ENCODE measurements around the gene EPN2. TPM values are rescaled to one million over a fixed set of nuclear protein-coding genes. Genes with fewer than 3 reads are reported as not detected.
A peak's percentile ranks its signal among the peaks of the same experiment; 100 is the strongest.
"Not testable (repeated sequence)": the region's sequence is repeated elsewhere in the genome, so short reads cannot be mapped to it uniquely, and the experiment has no call there.

EPN2 gene
- total RNA-seq, 1 donor from 2014 or later, result 9.3 TPM

- intact Hi-C loops (cut with micrococcal nuclease); H3K4me1 Mint-ChIP-seq (ENCODE audit: low read depth); H3K4me3 Mint-ChIP-seq; H3K36me3 Mint-ChIP-seq (ENCODE audit: low read depth); DNase-seq (ENCODE audit: low spot score); H3K27me3 Mint-ChIP-seq (ENCODE audit: insufficient read depth); H3K27ac Mint-ChIP-seq; H3K9me3 Mint-ChIP-seq: not testable (repeated sequence)
Observed at GRCh38 chr17:19220195-19220594, 17.0 kb upstream of the EPN2 start.

GRCh38 chr17:19226610-19227588, 10.3 kb upstream of the EPN2 start:
- intact Hi-C loops (cut with micrococcal nuclease); H3K27me3 Mint-ChIP-seq (ENCODE audit: insufficient read depth); DNase-seq (ENCODE audit: low spot score); H3K9me3 Mint-ChIP-seq; H3K36me3 Mint-ChIP-seq (ENCODE audit: low read depth); H3K4me3 Mint-ChIP-seq; H3K27ac Mint-ChIP-seq; H3K4me1 Mint-ChIP-seq (ENCODE audit: low read depth): not testable (repeated sequence)

DNA sequence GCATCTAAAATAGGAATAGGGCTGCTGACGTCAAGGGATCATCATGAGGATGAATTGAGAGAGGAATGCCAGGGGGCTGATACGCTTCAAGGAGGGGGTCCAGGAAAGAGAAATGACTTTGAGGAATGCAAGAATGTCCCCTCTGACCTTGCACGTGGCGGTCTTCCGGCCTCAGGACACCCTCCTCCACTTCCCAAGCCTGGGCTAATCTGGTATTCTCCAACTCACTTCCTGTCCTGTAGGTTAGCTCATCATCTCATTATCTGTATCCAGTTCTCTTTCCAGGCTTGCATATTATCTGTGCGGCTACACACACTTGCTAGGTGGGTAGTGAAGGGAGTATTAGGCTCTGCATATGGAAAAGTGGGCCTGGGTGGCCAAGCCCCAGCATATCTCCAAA, 2.5 kb upstream of the EPN2 start:
- H3K4me3 Mint-ChIP-seq; H3K4me1 Mint-ChIP-seq (ENCODE audit: low read depth); H3K9me3 Mint-ChIP-seq; H3K36me3 Mint-ChIP-seq (ENCODE audit: low read depth); intact Hi-C loops (cut with micrococcal nuclease); DNase-seq (ENCODE audit: low spot score); H3K27ac Mint-ChIP-seq: not testable (repeated sequence)
- peaks cover 11% of the 10 kb centered on the region for H3K27me3 Mint-ChIP-seq (ENCODE audit: insufficient read depth)

DNA sequence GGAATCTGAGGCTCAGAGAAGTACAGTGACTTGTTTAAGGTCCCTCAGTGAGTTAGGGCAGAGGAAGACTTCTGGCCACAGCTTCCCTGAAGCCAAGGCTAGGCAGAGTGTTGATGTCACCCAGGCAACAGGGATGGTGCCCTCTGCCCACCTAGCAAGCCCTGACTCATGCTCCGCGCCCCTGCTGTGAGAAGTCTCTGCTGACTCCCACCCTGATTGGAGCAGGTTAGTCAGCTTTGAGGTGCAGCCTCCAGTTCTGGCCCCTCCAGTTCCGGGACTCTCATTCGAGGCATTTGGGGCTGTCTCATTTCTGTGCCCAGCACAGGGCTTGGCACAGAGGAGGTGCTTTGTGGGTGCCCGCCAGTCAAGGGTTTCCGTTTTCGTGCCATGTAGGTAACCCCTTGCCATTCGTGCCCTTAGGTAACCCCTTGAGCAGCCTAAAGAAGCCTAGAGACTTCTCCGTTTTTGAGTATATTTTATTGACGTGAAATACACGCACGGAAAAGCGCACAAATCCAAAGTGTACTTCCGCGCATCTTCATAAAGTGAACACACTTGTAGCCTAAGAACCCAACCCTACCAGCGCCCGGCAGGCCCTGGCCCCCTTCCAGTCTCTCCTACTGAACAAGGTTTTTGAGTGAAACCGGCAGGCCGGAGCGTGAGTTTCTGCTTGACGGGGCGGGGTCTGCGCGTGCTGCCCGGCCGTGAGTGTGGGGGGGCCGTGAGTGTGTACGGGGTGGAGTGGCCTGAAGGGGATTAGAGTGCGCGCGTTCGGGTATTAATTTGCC, 621 bp upstream of the EPN2 start:
- H3K36me3 Mint-ChIP-seq (ENCODE audit: low read depth); intact Hi-C loops (cut with micrococcal nuclease); H3K9me3 Mint-ChIP-seq; H3K4me1 Mint-ChIP-seq (ENCODE audit: low read depth); H3K27ac Mint-ChIP-seq; DNase-seq (ENCODE audit: low spot score); H3K4me3 Mint-ChIP-seq: not testable (repeated sequence)
- peaks cover 18% of the 10 kb centered on the region for H3K27me3 Mint-ChIP-seq (ENCODE audit: insufficient read depth)

GRCh38 chr17:19237389-19238166, 412 bp downstream of the EPN2 start:
- Mint-ChIP-seq H3K27ac (peak overlapping the region; percentile 34), H3K36me3 (ENCODE audit: low read depth) (no peaks in the 10 kb centered on the region), H3K27me3 (ENCODE audit: insufficient read depth) (peaks cover 18% of the 10 kb centered on the region), H3K9me3 (no peaks in the 10 kb centered on the region), H3K4me1 (ENCODE audit: low read depth) (no peaks in the 10 kb centered on the region), H3K4me3 (peak overlapping the region; percentile 84)
- peak; percentile 30 for DNase-seq (ENCODE audit: low spot score)
- intact Hi-C loops (cut with micrococcal nuclease), result no loop called here

GRCh38 chr17:19238167-19238505, 970 bp downstream of the EPN2 start:
- Mint-ChIP-seq H3K9me3 (no peaks in the 10 kb centered on the region), H3K27ac (no peak overlapping the region), H3K4me3 (peak overlapping the region; percentile 84), H3K27me3 (ENCODE audit: insufficient read depth) (peaks cover 18% of the 10 kb centered on the region), H3K4me1 (ENCODE audit: low read depth) (no peaks in the 10 kb centered on the region), H3K36me3 (ENCODE audit: low read depth) (no peaks in the 10 kb centered on the region)
- intact Hi-C loops (cut with micrococcal nuclease), result no loop called here
- no peak for DNase-seq (ENCODE audit: low spot score)

GRCh38 chr17:19239544-19239943, 2.4 kb downstream of the EPN2 start:
- Mint-ChIP-seq H3K4me3 (no peak overlapping the region), H3K27ac (no peak overlapping the region), H3K27me3 (ENCODE audit: insufficient read depth) (peaks cover 18% of the 10 kb centered on the region), H3K4me1 (ENCODE audit: low read depth) (no peaks in the 10 kb centered on the region), H3K36me3 (ENCODE audit: low read depth) (no peaks in the 10 kb centered on the region), H3K9me3 (no peaks in the 10 kb centered on the region)
- DNase-seq (ENCODE audit: low spot score), result no peak
- intact Hi-C loops (cut with micrococcal nuclease), result no loop called here

GRCh38 chr17:19242323-19242722, 5.2 kb downstream of the EPN2 start:
- Mint-ChIP-seq H3K27me3 (ENCODE audit: insufficient read depth) (peaks cover 23% of the 10 kb centered on the region), H3K27ac (no peak overlapping the region), H3K36me3 (ENCODE audit: low read depth) (no peaks in the 10 kb centered on the region), H3K4me3 (no peak overlapping the region), H3K9me3 (no peaks in the 10 kb centered on the region), H3K4me1 (ENCODE audit: low read depth) (no peaks in the 10 kb centered on the region)
- DNase-seq (ENCODE audit: low spot score), result no peak
- intact Hi-C loops (cut with micrococcal nuclease), result no loop called here

DNA sequence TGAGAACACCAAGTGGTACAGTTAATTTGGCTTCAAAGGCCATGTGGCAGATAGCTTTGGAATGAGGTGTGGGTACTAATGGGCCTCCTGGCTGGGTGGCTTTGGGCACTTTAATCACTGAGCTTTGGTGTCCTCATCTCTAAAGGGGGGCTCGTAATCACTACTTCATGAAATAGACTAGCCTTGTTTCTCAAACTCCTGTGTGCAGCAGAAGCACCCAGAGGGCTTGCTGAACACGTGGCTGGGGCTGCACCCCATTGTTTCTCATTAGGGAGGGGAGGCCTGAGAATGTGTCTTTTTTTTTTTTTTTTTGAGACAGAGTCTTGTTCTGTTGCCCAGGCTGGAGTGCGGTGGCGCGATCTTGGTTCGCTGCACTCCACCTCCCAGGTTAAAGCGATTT, 5.8 kb downstream of the EPN2 start:
- H3K27me3 Mint-ChIP-seq (ENCODE audit: insufficient read depth), result peaks cover 24% of the 10 kb centered on the region
- intact Hi-C loops (cut with micrococcal nuclease), result no loop called here
- H3K27ac Mint-ChIP-seq, result no peak overlapping the region
- H3K9me3 Mint-ChIP-seq, result no peaks in the 10 kb centered on the region
- H3K4me3 Mint-ChIP-seq, result no peak overlapping the region
- H3K4me1 Mint-ChIP-seq (ENCODE audit: low read depth), result no peaks in the 10 kb centered on the region
- no peaks in the 10 kb centered on the region for H3K36me3 Mint-ChIP-seq (ENCODE audit: low read depth)
- DNase-seq (ENCODE audit: low spot score), result no peak

DNA sequence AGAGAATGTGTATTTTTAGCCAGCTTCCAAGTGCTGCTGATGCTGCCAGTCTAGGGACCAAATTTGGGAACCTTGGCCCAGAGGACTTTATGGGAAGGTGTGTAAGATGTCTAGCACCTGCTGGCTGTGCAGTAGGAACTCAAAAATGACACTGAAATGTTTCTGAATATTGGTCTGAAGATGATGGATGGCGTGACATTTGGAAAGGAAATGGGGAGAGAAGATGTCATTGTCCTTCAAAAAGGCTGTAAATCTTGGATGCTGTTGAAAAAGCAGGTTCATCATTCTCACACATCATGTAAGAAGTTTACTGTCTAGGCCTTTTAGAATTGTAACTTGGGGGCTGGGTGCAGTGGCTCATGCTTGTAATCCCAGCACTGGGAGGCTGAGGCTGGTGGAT, 6.7 kb downstream of the EPN2 start:
- Mint-ChIP-seq H3K27ac (no peak overlapping the region), H3K36me3 (ENCODE audit: low read depth) (no peaks in the 10 kb centered on the region), H3K4me1 (ENCODE audit: low read depth) (no peaks in the 10 kb centered on the region), H3K4me3 (no peak overlapping the region), H3K9me3 (no peaks in the 10 kb centered on the region), H3K27me3 (ENCODE audit: insufficient read depth) (peaks cover 19% of the 10 kb centered on the region)
- intact Hi-C loops (cut with micrococcal nuclease), result no loop called here
- DNase-seq (ENCODE audit: low spot score), result no peak

DNA sequence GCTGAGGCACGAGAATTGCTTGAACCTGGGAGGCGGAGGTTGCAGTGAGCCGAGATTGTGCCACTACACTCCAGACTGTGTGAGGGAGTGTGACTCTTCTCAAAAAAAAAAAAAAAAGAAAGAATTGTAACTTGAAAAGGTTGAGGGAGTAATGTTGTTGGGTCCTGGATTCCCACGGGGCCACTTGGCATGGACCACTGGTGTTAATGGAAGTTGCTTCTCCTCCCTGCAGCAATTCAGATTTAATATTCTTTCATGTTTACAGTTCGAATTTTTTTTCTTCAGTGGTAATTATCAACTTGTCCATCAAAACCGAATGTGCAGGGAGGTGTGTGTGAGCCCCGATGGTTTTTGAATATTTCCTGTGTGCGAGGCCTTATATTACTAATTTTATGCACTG, 7.2 kb downstream of the EPN2 start:
- Mint-ChIP-seq H3K4me1 (ENCODE audit: low read depth) (no peaks in the 10 kb centered on the region), H3K4me3 (no peak overlapping the region), H3K36me3 (ENCODE audit: low read depth) (no peaks in the 10 kb centered on the region), H3K27me3 (ENCODE audit: insufficient read depth) (peaks cover 18% of the 10 kb centered on the region), H3K9me3 (no peaks in the 10 kb centered on the region), H3K27ac (no peak overlapping the region)
- DNase-seq (ENCODE audit: low spot score), result no peak
- intact Hi-C loops (cut with micrococcal nuclease), result no loop called here

- H3K4me1 Mint-ChIP-seq (ENCODE audit: low read depth), result no peaks in the 10 kb centered on the region
- H3K36me3 Mint-ChIP-seq (ENCODE audit: low read depth), result no peaks in the 10 kb centered on the region
- H3K27me3 Mint-ChIP-seq (ENCODE audit: insufficient read depth), result peaks cover 15% of the 10 kb centered on the region
- DNase-seq (ENCODE audit: low spot score), result no peak
- H3K27ac Mint-ChIP-seq, result no peak overlapping the region
- intact Hi-C loops (cut with micrococcal nuclease), result no loop called here
- no peaks in the 10 kb centered on the region for H3K9me3 Mint-ChIP-seq
- H3K4me3 Mint-ChIP-seq, result no peak overlapping the region
Observed at GRCh38 chr17:19244781-19245180, 7.6 kb downstream of the EPN2 start.

DNA sequence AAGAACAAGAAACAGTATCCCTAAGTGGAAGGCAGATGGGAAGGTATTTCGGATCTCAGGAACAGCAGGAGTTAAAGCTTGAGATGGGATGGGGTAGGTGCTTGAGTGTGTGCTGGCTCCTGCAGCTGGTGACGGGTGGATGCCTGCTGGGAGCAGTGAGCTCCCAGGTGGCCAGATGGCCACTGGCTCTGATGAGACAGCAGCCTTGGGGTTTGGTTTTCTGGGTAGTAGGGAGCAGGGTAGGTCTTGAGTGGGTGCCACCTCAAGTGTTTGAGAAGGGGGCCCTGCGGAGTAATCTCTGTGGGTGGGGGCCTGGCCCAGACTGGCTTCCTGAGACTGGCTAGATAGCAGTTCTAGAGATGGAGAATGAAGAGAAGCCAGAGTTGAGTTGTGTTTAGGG, 10.3 kb downstream of the EPN2 start:
- no peak overlapping the region for H3K27ac Mint-ChIP-seq
- intact Hi-C loops (cut with micrococcal nuclease), result no loop called here
- peaks cover 17% of the 10 kb centered on the region for H3K27me3 Mint-ChIP-seq (ENCODE audit: insufficient read depth)
- no peak overlapping the region for H3K4me3 Mint-ChIP-seq
- H3K36me3 Mint-ChIP-seq (ENCODE audit: low read depth), result no peaks in the 10 kb centered on the region
- H3K4me1 Mint-ChIP-seq (ENCODE audit: low read depth), result no peaks in the 10 kb centered on the region
- H3K9me3 Mint-ChIP-seq, result no peaks in the 10 kb centered on the region
- no peak for DNase-seq (ENCODE audit: low spot score)
